ENCODE data around the gene PLCZ1. TPM values are rescaled to one million over a fixed set of nuclear protein-coding genes. Genes with fewer than 3 reads are reported as not detected.

PLCZ1 gene
- total and polyA plus RNA-seq, 10 of the 15 experiments (the other 5 are each of a cell fraction or from before 2014, with no cell fraction given), result not detected

GRCh38 chr12:18681818-18682217, 56.0 kb downstream of the PLCZ1 start:
- no peak overlapping the region for H3K4me2 ChIP-seq (ENCODE audit: control insufficient read depth, insufficient read depth)
- no peak overlapping the region for H3K9ac ChIP-seq (ENCODE audit: control insufficient read depth, insufficient read depth, low read length)
- no peak overlapping the region for H3K4me3 ChIP-seq
- TF ChIP-seq STAT1 (conservative IDR thresholded peaks at IDR 0.05) (no peak), JUNB (IDR thresholded peaks at IDR 0.05) (no peak), YBX1 (IDR thresholded peaks at IDR 0.05) (no peak), EP300 (IDR thresholded peaks at IDR 0.05; ENCODE audit: borderline replicate concordance in 1 of 2, control insufficient read depth in 1 of 2, low read depth in 2 of 2, low read length in 2 of 2) (no peak), E2F4 (IDR thresholded peaks at IDR 0.05; ENCODE audit: low read depth, low read length) (no peak), SUPT20H (IDR thresholded peaks at IDR 0.05; ENCODE audit: borderline replicate concordance, control insufficient read depth, low read depth, low read length) (no peak)
- ATAC-seq (no peak), DNase-seq (ENCODE audit: low read depth, low spot score) (no peak), FAIRE-seq (no peak)
- POLR2A ChIA-PET, result no interaction called here
- RAD21 ChIA-PET (ENCODE audit: unreplicated experiment), result no interaction called here
- H3K9me3 ChIP-seq (replicated peaks; ENCODE audit: control insufficient read depth, insufficient read depth, low read length), result no peaks in the 10 kb centered on the region
- no peak overlapping the region for H2AFZ ChIP-seq (ENCODE audit: control insufficient read depth, low read depth, low read length)
- CTCF ChIA-PET, result no interaction called here
- in situ Hi-C loops (cut with MboI) (no loop called here), intact Hi-C loops (cut with micrococcal nuclease; ENCODE audit: unreplicated experiment) (no loop called here)
- WGBS (ENCODE audit: insufficient coverage, insufficient replicate concordance, low lambda C conversion rate, missing lambda C conversion rate), result 2% methylated on average over 3 of the region's 3 CpGs
- H3K36me3 ChIP-seq (ENCODE audit: control insufficient read depth in 2 of 2, insufficient read depth in 2 of 2, low read length in 1 of 2), result no peaks in the 10 kb centered on the region
- no peaks in the 10 kb centered on the region for H4K20me1 ChIP-seq (ENCODE audit: control insufficient read depth, insufficient read depth)
- SMC1A ChIA-PET (ENCODE audit: uncharacterized antibody, unreplicated experiment), result no interaction called here
- H3K27me3 ChIP-seq (replicated peaks in 1 of 2; ENCODE audit: control insufficient read depth in 2 of 2, insufficient read depth in 2 of 2, low read length in 1 of 2), result no peaks in the 10 kb centered on the region
- no TSS peak for BruUV-seq (replicated peaks)
- no peak overlapping the region for H3K27ac ChIP-seq (ENCODE audit: control insufficient read depth, insufficient read depth)
- no peaks in the 10 kb centered on the region for H3K79me2 ChIP-seq (ENCODE audit: control insufficient read depth, insufficient read depth, low read length)
- H3K4me1 ChIP-seq (ENCODE audit: control insufficient read depth, insufficient read depth, low read length), result no peaks in the 10 kb centered on the region

- CTCF ChIA-PET, result no interaction called here
- no TSS peak for BruUV-seq (replicated peaks)
- TF ChIP-seq SPI1 (IDR thresholded peaks at IDR 0.05; ENCODE audit: borderline replicate concordance, insufficient read depth, low read depth, low read length), result no peak
- no peak for TF ChIP-seq KAT2A (conservative IDR thresholded peaks at IDR 0.05; ENCODE audit: control insufficient read depth, low read depth, low read length)
- no peak for TF ChIP-seq LARP7 (IDR thresholded peaks at IDR 0.05)
- TF ChIP-seq NFIC (IDR thresholded peaks at IDR 0.05; ENCODE audit: low read depth, low read length), result no peak
- no peak for TF ChIP-seq ESRRA (IDR thresholded peaks at IDR 0.05; ENCODE audit: low read length)
- TF ChIP-seq PML (IDR thresholded peaks at IDR 0.05; ENCODE audit: low read length), result no peak
- TF ChIP-seq HSF1 (IDR thresholded peaks at IDR 0.05; ENCODE audit: low read depth, low read length), result no peak
- TF ChIP-seq CTCF (IDR thresholded peaks at IDR 0.05 in 2 of 3, conservative IDR thresholded peaks at IDR 0.05 in 1 of 3; ENCODE audit: control insufficient read depth in 2 of 3, extremely low read depth in 1 of 3, insufficient read depth in 1 of 3, low read depth in 3 of 3, low read length in 3 of 3), result no peak
These were observed 60.7 kb downstream of the PLCZ1 start for GRCh38 chr12:18676996-18677588.

More at GRCh38 chr12:18676996-18677588, 60.7 kb downstream of the PLCZ1 start:
- Histone ChIP-seq H3K4me1 (ENCODE audit: control insufficient read depth, insufficient read depth, low read length) (no peaks in the 10 kb centered on the region), H3K4me3 (no peak overlapping the region), H3K27ac (ENCODE audit: control insufficient read depth, insufficient read depth) (no peak overlapping the region), H3K79me2 (ENCODE audit: control insufficient read depth, insufficient read depth, low read length) (no peaks in the 10 kb centered on the region), H3K9me3 (replicated peaks; ENCODE audit: control insufficient read depth, insufficient read depth, low read length) (no peaks in the 10 kb centered on the region), H3K9ac (ENCODE audit: control insufficient read depth, insufficient read depth, low read length) (no peak overlapping the region), H3K4me2 (ENCODE audit: control insufficient read depth, insufficient read depth) (no peak overlapping the region), H2AFZ (ENCODE audit: control insufficient read depth, low read depth, low read length) (no peak overlapping the region), H3K36me3 (ENCODE audit: control insufficient read depth in 2 of 2, insufficient read depth in 2 of 2, low read length in 1 of 2) (no peaks in the 10 kb centered on the region), H4K20me1 (ENCODE audit: control insufficient read depth, insufficient read depth) (no peaks in the 10 kb centered on the region), H3K27me3 (replicated peaks in 1 of 2; ENCODE audit: control insufficient read depth in 2 of 2, insufficient read depth in 2 of 2, low read length in 1 of 2) (no peaks in the 10 kb centered on the region)
- intact Hi-C loops (cut with micrococcal nuclease; ENCODE audit: unreplicated experiment) (no loop called here), in situ Hi-C loops (cut with MboI) (no loop called here)
- DNase-seq (ENCODE audit: low read depth, low spot score) (no peak), ATAC-seq (no peak), FAIRE-seq (no peak)
- ChIA-PET POLR2A (no interaction called here), RAD21 (ENCODE audit: unreplicated experiment) (no interaction called here), SMC1A (ENCODE audit: uncharacterized antibody, unreplicated experiment) (no interaction called here)
- 45% methylated on average over 5 of the region's 5 CpGs for WGBS (ENCODE audit: insufficient coverage, insufficient replicate concordance, low lambda C conversion rate, missing lambda C conversion rate)
